Central memory CD4-positive, alpha-beta T cell (primary cell): ENCODE data around the gene ZFP28.

Experiments
- DNase-seq: peaks from one replicate; pipeline ENCODE4 v3.0.0; 2022

ZFP28 gene

GRCh38 chr19:56596676-56597075 is 57.9 kb downstream of the ZFP28 start:
- no peak for DNase-seq

GRCh38 chr19:56597696-56598095 is 58.9 kb downstream of the ZFP28 start:
- no peak for DNase-seq

GRCh38 chr19:56601375-56601774 is 62.6 kb downstream of the ZFP28 start:
- DNase-seq, result no peak

- DNase-seq, result no peak
Observed at GRCh38 chr19:56603829-56604228, 65.1 kb downstream of the ZFP28 start.
